HCT116 (cell line): Measurements from ENCODE around the gene ARID5B. TPM values are rescaled to one million over a fixed set of nuclear protein-coding genes. Genes with fewer than 3 reads are reported as not detected.

Experiments used
- ATAC-seq: fragments of 200-7000 bp; cut with Tn5 transposase; 2 replicates; pipeline ENCODE4 v1.9.1; 2020; ENCODE audit warnings: mild to moderate bottlenecking, moderate library complexity
- BruUV-seq: library from RNA; stranded (reverse); fragments of 400-500 nt; replicated peaks from 2 replicates; lab custom pipeline; 2021; lab: Mats Ljungman, UMichigan
- CTCF ChIA-PET: fragments of 300-600 bp; sonication (Branson Sonifier 250); formaldehyde crosslinking; loops from one replicate; lab custom pipeline; 2021; ENCODE audit warnings: antibody characterized with exemption; lab: Charles Lee
- POLR2A ChIA-PET: fragments of 300-600, 350-600 bp; sonication (Branson Sonifier 250); formaldehyde crosslinking; loops from one replicate; lab custom pipeline; 2021; ENCODE audit warnings: antibody characterized with exemption; lab: Charles Lee
- RAD21 ChIA-PET, 2 experiments: fragments of 300-600 bp; sonication (Branson Sonifier 250); formaldehyde crosslinking; loops; one replicate each; lab custom pipeline; 2023; ENCODE audit warnings: low total read pairs in 2 of 2; ENCODE audit not compliant: uncharacterized antibody in 2 of 2, unreplicated experiment in 2 of 2, low non-redundant PET in 1 of 2; lab: Charles Lee
- DNase-seq: peaks from one replicate; pipeline ENCODE4 v3.0.0-alpha.2; 2010; ENCODE audit warnings: low read depth, low spot score
- H2AFZ ChIP-seq: fragments of 200-600 bp; shearing (Covaris generic), sonication (generic); 2 replicates; pipeline ENCODE4 v1.6.1; 2017; ENCODE audit warnings: low read depth, mixed run types, mixed read lengths, antibody characterized with exemption, low read length; ENCODE audit not compliant: poor library complexity, severe bottlenecking
- H3K27ac ChIP-seq: 2 replicates; pipeline ENCODE4 v1.5.1; 2012; ENCODE audit warnings: low read depth, low read length
- H3K27me3 ChIP-seq: fragments of 200-600 bp; sonication (generic); 2 replicates; pipeline ENCODE4 v1.6.1; 2016; ENCODE audit warnings: mixed run types, low read length, mixed read lengths; ENCODE audit not compliant: insufficient read depth
- H3K36me3 ChIP-seq, 2 experiments: fragments of 200-500 bp in 1 of 2; fragments of 200-600 bp in 1 of 2; sonication (Bioruptor generic) in 1 of 2; sonication (generic) in 1 of 2; 2 replicates each; pipeline versions ENCODE4 v1.5.1 to v1.6.1; 2014 to 2016; ENCODE audit warnings: low read length in 2 of 2, inconsistent platforms in 1 of 2, mixed read lengths in 1 of 2, mixed run types in 1 of 2; ENCODE audit not compliant: insufficient read depth in 2 of 2, control insufficient read depth in 1 of 2
- H3K4me1 ChIP-seq, 2 experiments: fragments of 200-600 bp in 1 of 2; sonication (generic) in 1 of 2; 2 replicates each; pipeline versions ENCODE4 v1.5.1 to v1.6.1; 2012 to 2017; ENCODE audit warnings: low read length in 2 of 2, inconsistent platforms in 1 of 2, mild to moderate bottlenecking in 1 of 2, mixed read lengths in 1 of 2, mixed run types in 1 of 2, moderate library complexity in 1 of 2; ENCODE audit not compliant: insufficient read depth in 2 of 2, control insufficient read depth in 1 of 2
- H3K4me2 ChIP-seq: fragments of 200-600 bp; sonication (generic); 2 replicates; pipeline ENCODE4 v1.6.1; 2017; ENCODE audit warnings: mixed run types, low read length, mixed read lengths
- H3K4me3 ChIP-seq, 2 experiments: fragments of 200-600 bp in 1 of 2; sonication (generic) in 1 of 2; replicated peaks in 1 of 2; 2 replicates each; pipeline ENCODE4 v1.5.1; 2011 to 2016; ENCODE audit warnings: low read length in 2 of 2, control low read depth in 1 of 2, low read depth in 1 of 2, mild to moderate bottlenecking in 1 of 2, mixed read lengths in 1 of 2, mixed run types in 1 of 2
- H3K79me2 ChIP-seq: fragments of 200-600 bp; sonication (generic); 2 replicates; pipeline ENCODE4 v1.6.1; 2017; ENCODE audit warnings: mild to moderate bottlenecking, mixed run types, low read length, moderate library complexity, mixed read lengths; ENCODE audit not compliant: insufficient read depth
- H3K9ac ChIP-seq: fragments of 200-600 bp; sonication (generic); 2 replicates; pipeline ENCODE4 v1.6.1; 2016; ENCODE audit warnings: low read length, mixed read lengths
- H3K9me2 ChIP-seq: fragments of 200-600 bp; sonication (generic), shearing (Covaris generic); 2 replicates; pipeline ENCODE4 v1.6.1; 2017; ENCODE audit warnings: mixed run types, mild to moderate bottlenecking, moderate library complexity; ENCODE audit not compliant: insufficient read depth
- H3K9me3 ChIP-seq, 2 experiments: fragments of 200-500 bp in 1 of 2; fragments of 200-600 bp in 1 of 2; sonication (Bioruptor generic) in 1 of 2; sonication (generic) in 1 of 2; 2 replicates each; pipeline ENCODE4 v1.6.1; 2014 to 2017; ENCODE audit warnings: low read length in 2 of 2, mixed read lengths in 2 of 2, inconsistent platforms in 1 of 2, low read depth in 1 of 2, mild to moderate bottlenecking in 1 of 2, mixed run types in 1 of 2, moderate library complexity in 1 of 2; ENCODE audit not compliant: control insufficient read depth in 1 of 2, insufficient read depth in 1 of 2
- H4K20me1 ChIP-seq: fragments of 200-600 bp; sonication (generic), shearing (Covaris generic); 2 replicates; pipeline ENCODE4 v1.6.1; 2017; ENCODE audit warnings: mixed run types, mild to moderate bottlenecking, moderate library complexity; ENCODE audit not compliant: insufficient read depth
- ATF3 ChIP-seq: IDR thresholded peaks from 2 replicates; pipeline ENCODE4 v1.6.1; 2012
- EGR1 ChIP-seq: IDR thresholded peaks from 2 replicates; pipeline ENCODE4 v1.6.1; 2012; ENCODE audit warnings: low read depth
- EZH2 ChIP-seq: fragments of 200-600 bp; sonication (generic); IDR thresholded peaks from 2 replicates; pipeline ENCODE4 v1.6.1; 2017; ENCODE audit warnings: antibody characterized with exemption, mixed run types
- EZH2phosphoT487 ChIP-seq: fragments of 200-600 bp; IDR thresholded peaks from 2 replicates; pipeline ENCODE4 v1.6.1; 2018; ENCODE audit warnings: antibody characterized with exemption, borderline replicate concordance
- FOSL1 ChIP-seq: IDR thresholded peaks from 2 replicates; pipeline ENCODE4 v1.6.1; 2012; ENCODE audit warnings: low read depth
- JUND ChIP-seq: IDR thresholded peaks from 2 replicates; pipeline ENCODE4 v1.6.1; 2012
- POLR2AphosphoS5 ChIP-seq: IDR thresholded peaks from 2 replicates; pipeline ENCODE4 v1.6.1; 2011; ENCODE audit warnings: mild to moderate bottlenecking, low read depth, low read length, moderate library complexity
- RAD21 ChIP-seq: IDR thresholded peaks from 2 replicates; pipeline ENCODE4 v1.6.1; 2012; ENCODE audit warnings: low read depth, mild to moderate bottlenecking
- SIN3A ChIP-seq: IDR thresholded peaks from 2 replicates; pipeline ENCODE4 v1.6.1; 2012; ENCODE audit warnings: low read depth
- TCF7L2 ChIP-seq: IDR thresholded peaks from 2 replicates; pipeline ENCODE4 v1.7.0; 2011; ENCODE audit warnings: borderline replicate concordance, inconsistent platforms; ENCODE audit not compliant: insufficient read depth, insufficient read length; ENCODE audit errors: extremely low read depth
- YY1 ChIP-seq: IDR thresholded peaks from 2 replicates; pipeline ENCODE4 v1.6.1; 2011; ENCODE audit warnings: low read length, low read depth, moderate library complexity, mild to moderate bottlenecking; ENCODE audit not compliant: insufficient replicate concordance; ENCODE audit errors: extremely low read depth
- ZFX ChIP-seq: fragments of 450-650 bp; IDR thresholded peaks from 2 replicates; pipeline ENCODE4 v1.6.1; 2017
- ZNF274 ChIP-seq: fragments of 200-500 bp; sonication (Bioruptor generic); IDR thresholded peaks from 2 replicates; pipeline ENCODE4 v1.6.1; 2014; ENCODE audit warnings: mild to moderate bottlenecking, low read depth, low read length, inconsistent platforms
- intact Hi-C: fragments of 100-400 bp; cut with micrococcal nuclease; formaldehyde crosslinking; loops from 2 replicates; pipeline ENCODE4 v1.10.0; 2022
- total RNA-seq: library from RNA; stranded (reverse); gene quantifications from one replicate; pipeline ENCODE4 v1.2.1, GENCODE V29; 2021; ENCODE audit not compliant: unreplicated experiment

ARID5B gene
- total RNA-seq, 1 experiment from 2014 or later, result 4.7 TPM

- H3K4me3 ChIP-seq, result no peak overlapping the region
- no peaks in the 10 kb centered on the region for H4K20me1 ChIP-seq
- intact Hi-C loops, result no loop called here
- no peak overlapping the region for H3K9ac ChIP-seq
- CTCF ChIA-PET, result interaction anchor here (1.2 kb wide), 1 partner anchor 14 kb away, joined by 3 read pairs; no protein-coding TSS in a partner anchor
- RAD21 ChIA-PET, result no interaction called here
- ATAC-seq (no peak), DNase-seq (no peak)
- POLR2A ChIA-PET, result no interaction called here
- H2AFZ ChIP-seq, result no peak overlapping the region
- no peak overlapping the region for H3K27ac ChIP-seq
- H3K79me2 ChIP-seq, result no peaks in the 10 kb centered on the region
- H3K4me1 ChIP-seq, result no peaks in the 10 kb centered on the region
- no TSS peak for BruUV-seq
- H3K9me3 ChIP-seq, result no peaks in the 10 kb centered on the region
- no peak overlapping the region for H3K4me2 ChIP-seq
- H3K36me3 ChIP-seq, result no peaks in the 10 kb centered on the region
- TF ChIP-seq JUND, result no peak
- TF ChIP-seq YY1, result no peak
- no peak for TF ChIP-seq FOSL1
- no peak for TF ChIP-seq ZNF274
- no peak for TF ChIP-seq POLR2AphosphoS5
- TF ChIP-seq EZH2, result no peak
- no peak for TF ChIP-seq SIN3A
- TF ChIP-seq ATF3, result no peak
- no peak for TF ChIP-seq EZH2phosphoT487
- no peak for TF ChIP-seq EGR1
- no peak for TF ChIP-seq ZFX
- no peak for TF ChIP-seq TCF7L2
- TF ChIP-seq RAD21, result no peak
- H3K27me3 ChIP-seq, result no peaks in the 10 kb centered on the region
- H3K9me2 ChIP-seq, result no peaks in the 10 kb centered on the region
Measured at GRCh38 chr10:61992671-61993668, 91.5 kb downstream of the ARID5B start.
